ENCODE measurements around the gene HSF2.

GRCh38 chr6:122482750-122483080 is 83.3 kb downstream of the HSF2 start:
- no peak for TF ChIP-seq TARDBP (IDR thresholded peaks at IDR 0.05)
- no peak for TF ChIP-seq LEF1 (IDR thresholded peaks at IDR 0.05; ENCODE audit: borderline replicate concordance)
- TF ChIP-seq ARNT (IDR thresholded peaks at IDR 0.05) = no peak
- TF ChIP-seq FOXM1 (IDR thresholded peaks at IDR 0.05; ENCODE audit: borderline replicate concordance) = no peak
- TF ChIP-seq HDGF (IDR thresholded peaks at IDR 0.05; ENCODE audit: borderline replicate concordance) = no peak
- no peak for TF ChIP-seq NFRKB (IDR thresholded peaks at IDR 0.05)
- TF ChIP-seq FOXK2 (IDR thresholded peaks at IDR 0.05) = no peak
